ENCODE results near the gene RAB27B. TPM values are rescaled to one million over a fixed set of nuclear protein-coding genes. Genes with fewer than 3 reads are reported as not detected.

Gene RAB27B
- total RNA-seq, 1 donor from 2014 or later = 3.7 TPM

DNA sequence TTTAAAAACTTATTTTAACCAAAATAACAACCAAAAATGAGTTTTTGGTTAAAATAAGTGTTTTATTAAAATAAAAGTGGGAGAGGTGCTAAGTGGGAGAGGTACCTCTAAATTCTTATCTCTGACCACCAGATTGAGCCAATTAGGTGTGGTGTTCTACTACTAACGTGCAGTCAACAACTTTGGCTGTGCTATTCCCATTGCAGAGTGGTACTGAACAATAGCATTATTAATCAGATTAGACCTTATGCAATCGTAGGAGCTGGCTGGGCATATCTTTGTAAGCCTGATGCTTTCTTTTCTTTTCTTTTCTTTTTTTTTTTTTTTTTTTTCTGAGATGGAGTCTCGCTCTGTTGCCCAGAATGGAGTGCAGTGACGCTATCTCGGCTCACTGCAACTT is 38.9 kb downstream of the RAB27B start:
- no peak for DNase-seq

DNA sequence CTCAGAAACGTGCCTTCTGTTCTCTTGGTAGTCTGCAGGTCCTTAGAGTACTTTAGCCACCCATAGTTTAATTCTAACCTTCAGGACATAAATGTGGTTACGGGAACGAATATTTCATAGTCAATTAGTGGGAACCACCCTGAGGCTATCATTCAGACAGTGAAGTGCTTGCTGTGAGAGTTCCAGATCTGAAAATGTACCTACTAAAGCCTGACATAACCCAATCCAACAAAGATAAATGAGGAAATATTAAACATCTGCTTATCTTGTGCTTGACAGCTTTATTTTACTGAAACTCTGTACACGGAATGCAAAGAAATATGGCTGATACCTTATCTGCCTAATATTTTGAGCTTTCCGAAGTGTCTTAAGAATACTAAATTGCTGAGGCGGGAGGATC is 43.0 kb downstream of the RAB27B start:
- no peak for DNase-seq

DNA sequence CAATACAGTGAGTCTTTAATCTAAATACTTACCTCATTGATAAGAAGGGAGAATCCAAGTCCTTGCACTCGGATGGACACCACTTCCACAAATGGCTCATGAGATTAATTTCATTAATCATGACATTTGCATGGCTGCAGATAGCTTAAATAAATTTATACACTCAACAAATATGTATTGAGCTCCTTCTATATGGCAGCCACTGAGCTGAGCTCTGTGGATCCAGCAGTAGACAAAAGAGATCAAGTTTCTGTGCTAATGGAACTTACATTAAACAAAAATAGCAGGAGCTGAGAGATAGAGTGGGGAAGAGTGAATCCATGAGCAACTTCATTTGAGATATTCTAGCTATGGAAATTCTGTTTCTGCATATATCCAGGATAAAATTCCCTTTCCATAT is 44.4 kb downstream of the RAB27B start:
- DNase-seq = no peak

DNA sequence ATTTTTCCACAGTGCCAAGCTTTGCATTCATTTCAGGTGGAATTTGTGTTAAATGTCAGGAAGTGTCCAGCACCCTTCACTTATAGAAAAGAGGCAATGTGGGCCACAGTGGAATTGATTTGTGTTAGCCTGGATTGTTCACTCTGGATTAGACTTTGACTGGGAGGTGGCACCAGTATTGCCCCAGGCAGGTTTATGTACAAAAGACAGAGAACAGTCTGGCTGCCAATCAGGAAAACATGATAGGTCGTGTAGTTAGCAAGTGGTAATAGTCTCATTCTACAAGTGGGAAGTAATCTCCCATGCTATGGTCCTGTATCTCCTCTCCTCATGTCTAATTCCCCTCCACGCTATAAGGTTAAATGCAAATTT is 45.6 kb downstream of the RAB27B start:
- no peak for DNase-seq

DNA sequence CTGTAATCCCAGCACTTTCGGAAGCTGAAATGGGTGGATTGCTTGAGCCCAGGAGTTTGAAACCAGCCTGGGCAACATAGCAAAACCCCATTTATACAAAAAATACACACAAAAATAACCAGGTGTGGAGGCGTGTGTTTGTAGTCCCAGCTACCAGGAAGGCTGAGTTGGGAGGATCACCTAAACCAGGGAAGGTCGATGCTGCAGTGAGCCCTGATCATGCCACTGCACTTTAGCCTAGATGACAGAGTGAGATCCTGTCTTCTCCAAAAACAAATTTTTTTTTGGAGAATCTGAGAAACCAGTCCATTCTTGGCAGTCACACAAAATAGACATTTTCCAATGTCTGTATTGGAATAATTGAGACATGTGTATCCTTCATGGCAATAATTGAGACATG is 46.8 kb downstream of the RAB27B start:
- DNase-seq = no peak

DNA sequence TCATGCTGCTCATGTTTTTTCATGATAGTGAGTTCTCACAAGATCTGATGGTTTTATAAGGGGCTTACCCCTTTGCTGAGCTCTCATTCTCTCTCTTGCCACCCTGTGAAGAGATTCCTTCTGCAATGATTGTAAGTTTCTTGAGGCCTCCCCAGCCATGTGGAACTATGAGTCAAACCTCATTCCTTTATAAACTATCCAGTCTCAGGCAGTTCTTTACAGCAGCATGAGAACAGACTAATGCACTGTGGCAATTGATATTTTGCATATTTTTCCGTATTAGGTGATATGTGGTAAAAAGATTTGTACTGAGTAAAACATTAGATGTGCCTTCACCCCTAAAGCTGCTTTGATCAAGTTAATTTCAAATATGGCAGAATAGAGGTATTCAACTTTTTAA is 48.8 kb downstream of the RAB27B start:
- no peak for DNase-seq

DNA sequence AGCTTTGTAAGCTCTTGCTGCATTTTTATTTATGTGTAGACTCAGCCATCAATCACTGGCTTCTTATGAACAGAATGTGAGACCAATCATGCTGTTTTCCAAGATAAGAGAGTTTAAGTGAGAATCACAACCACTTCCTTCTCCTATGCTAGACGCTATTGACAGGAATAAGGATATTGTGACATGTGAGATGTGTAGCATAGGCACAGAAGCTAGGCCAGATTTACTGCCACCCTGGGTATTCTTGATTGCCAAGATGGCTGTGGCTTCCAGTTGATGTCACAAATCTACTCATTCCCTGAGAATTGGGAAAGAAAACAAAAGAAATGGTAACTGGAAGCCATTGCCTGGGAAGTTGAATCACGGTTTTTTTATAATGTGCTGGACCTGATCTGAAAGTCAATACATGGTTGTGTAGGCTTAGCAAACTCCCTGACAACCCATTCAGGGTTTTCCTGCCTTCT is 49.9 kb downstream of the RAB27B start:
- no peak for DNase-seq

DNA sequence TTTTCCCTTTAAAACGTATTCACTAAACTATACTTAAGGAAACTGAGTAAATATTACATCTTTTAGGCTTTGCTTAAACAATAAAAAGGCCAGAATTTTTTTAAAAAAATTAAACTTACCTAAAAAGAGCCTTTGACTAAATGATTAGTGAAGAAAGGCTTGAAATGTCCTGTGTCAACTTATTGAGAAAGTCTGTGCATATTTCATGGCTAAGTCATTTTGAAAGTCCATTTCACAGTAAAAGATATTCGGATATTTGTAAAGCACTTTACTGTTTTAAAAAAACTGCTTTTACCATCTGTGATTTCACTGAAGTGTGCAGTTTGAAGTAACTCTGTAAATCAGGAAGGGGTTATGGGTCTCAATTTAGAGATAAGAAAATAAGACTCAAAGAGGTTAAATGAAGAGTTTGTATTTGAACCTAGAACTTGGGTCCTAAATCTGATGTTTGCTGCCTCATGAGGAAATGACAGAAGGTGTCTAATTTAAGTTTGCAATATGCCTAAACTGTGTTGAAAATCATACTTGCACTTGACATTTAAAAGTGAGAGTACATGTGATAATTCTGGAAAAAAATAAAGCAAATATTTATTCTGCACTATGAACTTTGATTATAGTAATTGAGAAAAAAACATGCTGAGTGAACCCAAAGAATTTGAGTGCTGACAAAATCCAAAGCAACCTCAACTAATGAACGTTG is 50.5 kb downstream of the RAB27B start:
- DNase-seq = no peak

DNA sequence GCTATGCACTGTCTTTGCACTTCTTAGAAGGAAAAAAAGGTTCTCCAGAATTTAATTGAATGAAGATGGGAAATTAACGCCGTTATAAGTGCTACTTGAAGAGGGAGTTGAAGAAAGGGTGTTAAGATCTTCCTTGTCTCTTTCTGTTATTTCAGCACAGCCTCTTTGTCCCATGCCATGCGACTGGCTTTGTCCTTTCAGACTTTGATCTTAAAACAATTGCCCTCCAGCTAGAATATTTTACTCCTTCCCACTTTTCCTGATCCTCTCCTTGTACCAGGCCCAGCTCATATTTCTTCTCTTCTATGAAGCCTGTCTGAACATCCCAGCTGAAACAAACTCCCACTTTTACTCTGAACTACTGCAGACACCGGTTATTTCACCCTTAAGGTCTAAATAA is 51.4 kb downstream of the RAB27B start:
- DNase-seq = no peak

DNA sequence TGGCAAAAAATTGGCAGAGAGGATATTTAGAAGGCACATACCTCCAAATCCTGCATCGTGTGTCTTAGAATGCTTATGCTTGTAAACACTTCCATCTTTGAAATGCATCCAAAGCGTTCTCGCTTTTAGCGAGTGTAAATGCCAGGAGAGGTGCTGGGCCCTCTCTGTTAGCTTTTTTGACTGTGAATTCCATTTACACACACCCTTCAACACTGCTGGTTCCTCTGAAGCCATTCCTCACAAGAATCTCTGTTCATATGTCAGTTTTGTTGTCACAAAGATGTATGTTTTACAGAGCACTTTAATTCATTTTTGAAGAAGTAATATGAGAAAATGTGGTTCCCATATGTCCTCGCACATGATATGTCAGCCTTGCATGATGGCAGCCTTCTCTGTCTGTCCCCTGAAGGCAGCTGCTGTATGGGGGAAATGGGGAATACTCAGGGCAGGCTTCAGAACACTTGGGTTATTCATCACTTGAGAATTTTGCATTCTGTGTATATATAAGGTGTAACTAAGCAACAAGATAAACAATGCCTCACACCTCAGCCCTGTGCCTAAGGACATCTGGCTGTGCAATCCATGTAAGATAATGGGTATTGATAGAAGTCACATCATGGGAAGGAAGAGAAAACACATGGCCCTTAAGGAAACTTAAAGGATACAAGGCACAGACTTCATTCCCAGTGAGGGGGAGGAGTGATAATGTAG is 52.3 kb downstream of the RAB27B start:
- DNase-seq = peak; percentile 32

DNA sequence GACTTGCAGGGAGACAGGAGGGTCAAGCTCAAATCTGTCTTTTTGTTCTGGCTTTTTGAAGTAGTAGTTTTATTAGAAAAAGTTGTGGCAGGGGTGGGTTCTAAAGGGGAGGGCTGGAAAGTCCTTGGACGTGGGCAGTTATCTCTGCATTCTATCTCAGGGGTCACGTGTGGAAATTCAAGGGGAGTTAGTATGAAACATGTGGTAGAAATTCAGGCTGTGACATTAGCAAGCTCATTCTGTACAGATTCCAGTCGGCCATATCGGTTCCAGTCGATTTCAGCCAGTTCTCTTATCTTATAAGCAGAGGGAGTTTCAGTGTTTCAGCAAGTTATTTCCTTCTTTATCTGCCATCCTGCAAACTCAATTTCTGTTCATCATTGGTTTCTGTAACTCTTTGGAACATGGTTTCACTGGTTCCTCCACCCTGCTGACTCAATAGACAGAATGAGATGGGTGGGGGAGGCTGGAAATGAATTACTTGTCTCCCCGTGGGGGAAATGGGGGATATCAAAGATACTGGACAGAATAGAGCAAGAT is 53.0 kb downstream of the RAB27B start:
- DNase-seq = no peak

DNA sequence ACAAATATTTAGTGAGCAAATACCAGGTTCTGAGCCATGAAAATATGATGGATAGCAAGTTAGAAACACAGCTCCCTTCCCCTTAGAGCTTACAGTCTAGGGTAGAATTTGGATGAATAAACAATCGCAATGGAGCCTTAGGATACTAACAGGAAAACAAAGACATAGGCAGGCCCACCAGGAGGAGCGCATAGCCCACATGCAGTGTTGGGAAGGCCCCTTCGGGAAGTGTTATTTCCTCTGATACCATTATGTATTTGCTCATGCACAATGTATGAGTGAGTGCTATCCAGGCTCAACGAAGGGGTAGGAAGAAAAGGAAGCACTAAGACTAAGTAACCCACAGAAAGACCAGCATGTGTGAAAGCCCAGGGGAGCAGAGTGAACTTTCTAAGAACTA is 54.0 kb downstream of the RAB27B start:
- no peak for DNase-seq

DNA sequence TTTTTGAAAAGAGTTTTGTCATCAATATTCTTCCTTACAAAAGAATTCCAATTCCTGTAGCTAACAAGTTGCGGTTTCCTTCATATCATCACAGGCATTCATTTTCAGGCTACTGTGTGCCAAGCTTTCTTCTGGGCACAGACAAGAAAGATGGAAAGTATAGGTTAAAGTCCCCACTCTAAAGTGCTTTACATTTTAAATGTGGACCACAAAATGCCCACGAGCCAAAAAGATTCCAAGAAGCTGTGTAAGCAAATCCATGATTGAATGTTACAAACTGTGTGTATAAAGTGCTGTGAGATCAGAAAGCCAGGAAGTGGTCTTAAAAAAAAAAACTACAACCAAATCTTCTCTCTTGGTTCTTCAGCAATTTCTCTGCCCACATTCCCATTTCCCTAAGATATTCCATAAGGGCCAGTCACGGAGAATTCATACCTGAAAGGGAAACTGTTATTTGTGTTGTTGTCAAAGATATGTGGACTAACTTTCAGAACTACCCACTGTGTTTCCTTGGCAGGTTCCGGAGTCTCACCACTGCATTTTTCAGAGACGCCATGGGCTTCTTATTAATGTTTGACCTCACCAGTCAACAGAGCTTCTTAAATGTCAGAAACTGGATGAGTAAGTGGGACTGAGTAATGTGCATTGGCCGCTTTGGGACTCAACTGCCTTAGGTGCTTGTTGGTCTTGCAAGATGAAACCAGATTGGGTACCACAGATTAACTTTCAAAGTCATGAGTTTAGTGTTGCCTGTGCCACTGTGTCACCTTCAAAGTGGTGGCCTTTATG is 55.7 kb downstream of the RAB27B start:
- DNase-seq = no peak

DNA sequence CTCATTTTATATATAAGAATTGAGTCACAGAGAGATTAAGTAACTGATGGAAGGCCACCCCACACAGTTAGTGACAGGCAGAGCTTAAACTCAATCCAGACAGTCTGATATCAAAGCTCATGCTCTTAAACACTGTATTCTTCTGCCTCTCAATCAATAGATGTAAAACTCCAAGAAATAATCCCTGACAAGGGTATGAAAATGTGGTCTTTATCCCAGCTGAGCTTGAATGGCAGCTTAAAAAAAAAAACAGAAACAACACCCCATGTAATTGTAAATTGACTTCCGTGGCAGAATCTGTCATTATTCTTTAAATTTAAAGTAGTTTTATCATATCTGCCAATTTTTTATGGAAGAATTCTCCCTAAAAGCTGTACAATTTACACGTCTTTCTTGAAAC is 60.1 kb downstream of the RAB27B start:
- no peak for DNase-seq

DNA sequence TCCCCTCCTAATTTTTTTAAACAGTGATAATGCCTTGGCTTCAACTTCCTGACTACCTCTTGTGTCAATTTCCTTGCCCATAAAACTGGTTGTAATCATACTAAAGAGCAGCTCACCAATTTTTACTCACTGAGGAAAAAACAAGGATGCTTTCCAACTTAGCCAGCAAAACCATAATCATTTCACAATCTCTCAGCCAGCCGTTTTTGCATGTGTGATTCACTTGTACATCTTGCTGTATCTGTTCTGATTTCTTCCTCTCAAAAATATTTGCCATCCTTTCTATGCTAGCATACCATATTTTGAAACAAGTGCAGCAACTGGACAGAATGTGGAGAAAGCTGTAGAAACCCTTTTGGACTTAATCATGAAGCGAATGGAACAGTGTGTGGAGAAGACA is 60.7 kb downstream of the RAB27B start:
- DNase-seq = no peak

DNA sequence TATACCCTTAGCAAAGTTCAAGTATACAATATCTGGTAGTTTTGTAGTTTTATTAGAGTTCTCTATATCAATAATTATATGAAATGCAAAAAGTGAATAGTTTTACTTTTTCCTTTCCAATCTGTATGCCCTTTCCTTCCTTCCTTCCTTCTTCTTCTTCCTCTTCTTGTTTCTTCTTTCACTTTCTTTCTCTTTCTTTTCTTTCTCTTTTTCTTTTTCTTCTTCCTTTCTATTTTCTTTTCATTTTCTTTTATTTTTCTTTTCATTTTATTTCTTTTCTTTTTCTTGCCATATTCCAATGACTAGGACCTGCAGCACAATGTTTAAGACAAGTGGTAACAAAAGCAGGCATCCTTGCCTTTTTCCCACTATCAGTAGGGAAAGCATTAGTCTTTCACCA is 71.2 kb downstream of the RAB27B start:
- no peak for DNase-seq

DNA sequence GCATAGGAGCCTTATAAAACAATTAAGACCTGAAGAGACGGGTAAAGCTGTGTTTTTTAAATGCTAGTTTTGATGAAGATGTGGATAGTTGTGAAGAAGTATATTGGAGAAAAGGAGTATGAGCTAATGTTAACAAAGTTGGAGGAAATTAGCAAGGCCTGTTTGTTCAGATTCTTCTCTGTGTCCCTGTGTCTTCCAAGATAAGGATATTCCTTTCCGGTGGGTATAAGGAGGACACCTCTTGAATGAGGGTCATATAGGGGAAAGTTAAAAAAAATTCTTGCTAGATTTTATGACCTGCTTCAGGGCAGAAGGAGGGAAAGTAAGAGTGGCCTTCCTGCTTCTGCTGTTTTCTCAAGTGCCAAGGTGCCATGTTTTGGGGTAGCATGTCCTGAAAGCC is 72.0 kb downstream of the RAB27B start:
- no peak for DNase-seq

DNA sequence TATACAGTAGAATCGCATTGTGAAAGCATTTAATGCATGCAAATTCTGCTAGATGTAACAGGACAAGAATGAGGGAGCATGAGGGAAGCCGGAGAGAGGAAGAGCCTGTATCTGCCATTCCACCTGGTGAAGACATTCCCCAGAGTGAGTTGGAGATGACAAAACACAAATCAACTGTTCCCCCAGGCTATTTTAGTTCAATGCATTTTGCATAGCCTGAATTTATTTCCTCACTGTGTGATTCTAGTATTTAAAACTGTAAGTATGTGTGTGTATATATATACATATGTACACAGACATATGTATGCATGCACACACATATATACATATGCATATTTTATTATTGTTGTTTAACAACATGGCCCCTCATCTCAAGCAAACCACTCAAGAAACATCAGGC is 76.3 kb downstream of the RAB27B start:
- no peak for DNase-seq

DNA sequence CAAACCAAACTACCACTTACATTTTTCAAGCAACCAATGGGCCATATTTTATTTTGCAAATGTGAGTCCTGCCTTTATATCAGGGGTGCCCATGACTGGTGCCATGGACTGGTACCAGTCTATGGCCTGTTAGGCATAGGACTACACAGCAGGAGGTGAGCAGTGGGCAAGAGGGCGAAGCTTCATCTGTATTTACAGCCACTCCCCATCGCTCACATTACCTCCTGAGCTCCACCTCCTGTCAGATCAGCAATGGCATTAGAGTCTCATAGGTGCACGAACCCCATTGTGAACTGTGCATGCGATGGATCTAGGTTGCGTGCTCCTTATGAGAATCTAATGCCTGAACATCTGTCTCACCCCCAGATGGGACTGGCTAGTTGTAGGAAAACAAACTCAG is 77.4 kb downstream of the RAB27B start:
- no peak for DNase-seq

DNA sequence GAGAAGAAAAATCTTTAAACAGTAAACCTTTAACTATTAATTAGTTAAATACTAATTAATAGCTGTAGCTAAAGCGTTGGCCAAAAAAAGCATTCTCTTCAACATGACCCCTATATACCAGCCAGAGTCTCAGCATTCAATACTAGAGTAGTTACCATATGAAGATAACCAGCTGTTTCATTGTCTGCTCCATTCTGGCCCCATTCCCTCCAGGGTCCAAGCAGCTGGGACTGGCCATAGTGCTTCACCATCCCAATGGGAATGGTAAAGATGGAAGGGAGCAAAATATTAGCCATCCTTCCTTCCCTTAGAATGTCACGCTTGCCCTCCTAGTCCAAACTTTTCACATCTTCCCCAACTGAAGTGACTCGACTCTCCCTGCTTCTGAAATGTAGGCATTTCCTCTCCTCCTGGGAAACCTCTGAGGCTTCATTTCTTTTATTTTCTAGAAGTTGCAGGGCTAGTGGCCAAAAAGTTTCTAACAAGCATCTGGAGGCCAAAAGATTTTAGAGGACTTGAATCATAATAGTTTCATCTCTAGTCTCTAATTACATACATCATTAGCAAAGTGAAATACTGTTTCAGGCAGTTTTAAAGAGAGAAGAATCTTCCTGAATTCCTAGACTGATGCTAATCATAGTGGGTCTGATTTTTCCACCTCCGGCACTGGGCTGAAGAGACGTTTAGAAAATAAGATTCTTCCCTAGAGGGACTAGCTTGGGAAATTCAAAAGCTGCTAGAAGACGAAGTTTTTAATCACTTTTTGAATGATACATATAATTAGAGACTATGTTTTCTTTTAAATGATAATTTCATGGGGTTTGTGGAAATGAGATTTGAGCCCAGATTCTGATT is 78.3 kb downstream of the RAB27B start:
- no peak for DNase-seq

DNA sequence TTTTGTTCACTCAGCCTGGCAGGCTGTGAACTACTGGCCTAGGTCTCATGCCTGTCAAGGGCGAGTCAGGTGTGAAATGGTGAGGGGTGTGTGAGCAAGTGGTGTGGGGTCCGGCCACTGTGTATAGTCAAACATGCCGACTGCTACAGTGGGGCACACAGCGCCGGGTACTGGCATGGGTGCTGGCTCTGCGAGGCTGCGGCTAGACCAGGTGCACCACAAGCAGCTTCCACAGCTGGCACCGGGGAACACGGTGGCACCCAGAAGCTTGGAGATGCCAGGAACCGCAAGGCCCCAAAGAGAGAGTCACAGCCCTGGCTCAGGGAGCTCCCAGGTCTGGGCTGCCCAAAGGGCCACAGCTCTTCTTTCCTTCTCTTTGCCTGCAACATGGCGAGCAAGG is 81.3 kb downstream of the RAB27B start:
- DNase-seq = no peak

Measured in tongue (tissue), 2 donors.